ENCODE data around the gene LSM2. TPM values are rescaled to one million over a fixed set of nuclear protein-coding genes. Genes with fewer than 3 reads are reported as not detected.
"Not testable (repeated sequence)": the region's sequence is repeated elsewhere in the genome, so short reads cannot be mapped to it uniquely, and the experiment has no call there.

Gene LSM2
- total RNA-seq, 2 donors from 2014 or later: 92.5 to 139 TPM

DNA sequence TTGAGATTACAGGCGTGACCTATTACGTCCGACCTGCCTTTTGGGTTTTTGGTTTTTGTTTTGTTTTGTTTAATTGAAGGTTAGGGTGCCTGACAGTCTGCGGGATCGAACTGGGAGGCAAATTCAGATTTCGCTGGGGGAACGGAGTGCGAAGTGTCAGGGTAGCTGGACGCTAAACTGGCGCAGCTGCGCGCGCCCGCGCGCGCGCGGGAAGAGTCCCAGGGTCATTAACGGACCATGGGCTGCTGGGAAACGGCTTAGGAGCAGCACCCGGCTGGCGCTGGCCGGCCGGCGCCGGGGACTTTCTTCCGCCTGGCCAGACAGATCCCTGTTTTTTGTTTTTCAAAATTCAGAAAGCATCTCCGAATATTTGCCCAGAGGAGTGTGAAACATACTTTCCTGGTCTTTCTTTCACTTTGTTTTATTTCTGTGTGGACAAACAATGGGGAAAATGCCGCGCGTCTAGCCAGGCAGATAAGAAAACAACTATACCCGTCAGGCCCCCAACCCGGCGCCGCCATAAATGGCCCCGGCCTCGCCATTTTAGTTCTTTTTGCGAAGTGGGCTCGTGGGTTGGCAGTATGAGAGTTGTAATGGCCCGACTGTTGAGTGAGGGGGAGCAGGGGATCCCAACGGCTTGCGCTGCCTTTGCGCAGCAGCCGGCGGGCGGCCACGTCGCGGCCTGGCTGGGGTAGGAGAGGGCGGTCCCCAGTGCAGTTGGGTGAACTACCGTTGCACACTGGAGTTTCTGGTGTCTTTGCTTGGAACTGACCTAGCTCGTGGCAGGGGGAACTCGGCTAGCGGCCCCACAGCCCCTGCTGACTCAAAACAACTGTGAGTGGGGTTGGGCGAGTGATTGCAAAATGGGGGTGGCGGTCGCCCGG is 27.8 kb upstream of the LSM2 start:
- Mint-ChIP-seq H3K27ac (peak overlapping the region; percentile 89), H3K4me3 (peak overlapping the region; percentile 96), H3K4me1 (peaks cover 23% of the 10 kb centered on the region), H3K9me3 (no peaks in the 10 kb centered on the region), H3K27me3 (no peaks in the 10 kb centered on the region), H3K36me3 (ENCODE audit: low read depth) (peaks cover 81% of the 10 kb centered on the region)
- peak; percentile 66 for ATAC-seq (replicated peaks)

- peak overlapping the region; percentile 95 for H3K27ac Mint-ChIP-seq
- no peaks in the 10 kb centered on the region for H3K9me3 Mint-ChIP-seq
- H3K4me3 Mint-ChIP-seq: peak overlapping the region; percentile 96
- H3K36me3 Mint-ChIP-seq (ENCODE audit: low read depth): peaks cover 61% of the 10 kb centered on the region
- ATAC-seq (replicated peaks): no peak
- H3K4me1 Mint-ChIP-seq: peaks cover 6% of the 10 kb centered on the region
- no peaks in the 10 kb centered on the region for H3K27me3 Mint-ChIP-seq
Observed at GRCh38 chr6:31831350-31832215, 24.8 kb upstream of the LSM2 start.

DNA sequence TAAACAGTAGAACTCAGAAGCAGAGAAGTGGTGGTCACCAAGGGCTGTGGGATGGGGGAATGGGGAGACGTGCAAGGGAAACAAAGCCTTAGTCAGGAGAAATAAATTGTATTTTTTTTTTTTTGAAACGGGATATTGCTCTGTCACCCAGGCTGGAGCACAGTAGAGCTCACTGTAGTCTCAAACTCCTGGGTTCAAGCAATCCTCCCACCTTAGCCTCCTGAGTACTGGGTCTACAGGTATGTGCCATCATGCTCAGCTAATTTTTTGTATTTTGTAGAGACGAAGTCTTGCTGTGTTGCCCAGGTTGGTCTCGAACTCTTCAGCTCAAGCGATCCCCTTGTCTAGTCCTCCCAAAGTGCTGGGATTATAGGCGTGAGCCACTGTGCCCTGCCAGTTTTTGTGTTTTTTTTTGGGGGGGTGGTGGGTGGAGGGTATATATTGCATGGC is 24.1 kb upstream of the LSM2 start:
- peak overlapping the region; percentile 95 for H3K27ac Mint-ChIP-seq
- no peaks in the 10 kb centered on the region for H3K27me3 Mint-ChIP-seq
- peak overlapping the region; percentile 96 for H3K4me3 Mint-ChIP-seq
- no peak for ATAC-seq (replicated peaks)
- peaks cover under 1% of the 10 kb centered on the region for H3K4me1 Mint-ChIP-seq
- H3K36me3 Mint-ChIP-seq (ENCODE audit: low read depth): peaks cover 54% of the 10 kb centered on the region
- no peaks in the 10 kb centered on the region for H3K9me3 Mint-ChIP-seq

DNA sequence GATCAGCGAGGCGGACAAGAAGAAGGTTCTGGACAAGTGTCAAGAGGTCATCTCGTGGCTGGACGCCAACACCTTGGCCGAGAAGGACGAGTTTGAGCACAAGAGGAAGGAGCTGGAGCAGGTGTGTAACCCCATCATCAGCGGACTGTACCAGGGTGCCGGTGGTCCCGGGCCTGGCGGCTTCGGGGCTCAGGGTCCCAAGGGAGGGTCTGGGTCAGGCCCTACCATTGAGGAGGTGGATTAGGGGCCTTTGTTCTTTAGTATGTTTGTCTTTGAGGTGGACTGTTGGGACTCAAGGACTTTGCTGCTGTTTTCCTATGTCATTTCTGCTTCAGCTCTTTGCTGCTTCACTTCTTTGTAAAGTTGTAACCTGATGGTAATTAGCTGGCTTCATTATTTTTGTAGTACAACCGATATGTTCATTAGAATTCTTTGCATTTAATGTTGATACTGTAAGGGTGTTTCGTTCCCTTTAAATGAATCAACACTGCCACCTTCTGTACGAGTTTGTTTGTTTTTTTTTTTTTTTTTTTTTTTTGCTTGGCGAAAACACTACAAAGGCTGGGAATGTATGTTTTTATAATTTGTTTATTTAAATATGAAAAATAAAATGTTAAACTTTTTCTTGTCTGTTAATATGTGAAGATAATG is 23.0 kb upstream of the LSM2 start:
- no peaks in the 10 kb centered on the region for H3K9me3 Mint-ChIP-seq
- ATAC-seq (replicated peaks): no peak
- H3K27ac Mint-ChIP-seq: peak overlapping the region; percentile 95
- peaks cover 42% of the 10 kb centered on the region for H3K36me3 Mint-ChIP-seq (ENCODE audit: low read depth)
- H3K4me1 Mint-ChIP-seq: no peaks in the 10 kb centered on the region
- H3K27me3 Mint-ChIP-seq: no peaks in the 10 kb centered on the region
- H3K4me3 Mint-ChIP-seq: peak overlapping the region; percentile 96

GRCh38 chr6:31827286-31828079 is 20.7 kb upstream of the LSM2 start, which contains the start of gene HSPA1B:
HSPA1B (plus strand) TSS chr6:31827738; CDS start chr6:31827951, 213 bp downstream.
- Mint-ChIP-seq H3K27me3 (no peaks in the 10 kb centered on the region), H3K4me1 (peaks cover 12% of the 10 kb centered on the region), H3K9me3 (no peaks in the 10 kb centered on the region), H3K27ac (peak within 1 kb of the TSS; percentile 93), H3K36me3 (ENCODE audit: low read depth) (peaks cover 34% of the 10 kb centered on the region), H3K4me3 (peak within 1 kb of the TSS; percentile 84)
- peak; percentile 80 for ATAC-seq (replicated peaks)

GRCh38 chr6:31826793-31827285 is 20.1 kb upstream of the LSM2 start:
- Mint-ChIP-seq H3K36me3 (ENCODE audit: low read depth) (peaks cover 38% of the 10 kb centered on the region), H3K4me3 (peak overlapping the region; percentile 84), H3K4me1 (peaks cover 17% of the 10 kb centered on the region), H3K27me3 (no peaks in the 10 kb centered on the region), H3K27ac (peak overlapping the region; percentile 93), H3K9me3 (no peaks in the 10 kb centered on the region)
- ATAC-seq (replicated peaks): no peak

- H3K9me3 Mint-ChIP-seq: no peaks in the 10 kb centered on the region
- H3K27me3 Mint-ChIP-seq: no peaks in the 10 kb centered on the region
- H3K36me3 Mint-ChIP-seq (ENCODE audit: low read depth): peaks cover 26% of the 10 kb centered on the region
- H3K27ac Mint-ChIP-seq: peak overlapping the region; percentile 93
- peaks cover 17% of the 10 kb centered on the region for H3K4me1 Mint-ChIP-seq
- ATAC-seq (replicated peaks): no peak
- H3K4me3 Mint-ChIP-seq: peak overlapping the region; percentile 84
Observed at GRCh38 chr6:31825553-31825952, 18.8 kb upstream of the LSM2 start.

DNA sequence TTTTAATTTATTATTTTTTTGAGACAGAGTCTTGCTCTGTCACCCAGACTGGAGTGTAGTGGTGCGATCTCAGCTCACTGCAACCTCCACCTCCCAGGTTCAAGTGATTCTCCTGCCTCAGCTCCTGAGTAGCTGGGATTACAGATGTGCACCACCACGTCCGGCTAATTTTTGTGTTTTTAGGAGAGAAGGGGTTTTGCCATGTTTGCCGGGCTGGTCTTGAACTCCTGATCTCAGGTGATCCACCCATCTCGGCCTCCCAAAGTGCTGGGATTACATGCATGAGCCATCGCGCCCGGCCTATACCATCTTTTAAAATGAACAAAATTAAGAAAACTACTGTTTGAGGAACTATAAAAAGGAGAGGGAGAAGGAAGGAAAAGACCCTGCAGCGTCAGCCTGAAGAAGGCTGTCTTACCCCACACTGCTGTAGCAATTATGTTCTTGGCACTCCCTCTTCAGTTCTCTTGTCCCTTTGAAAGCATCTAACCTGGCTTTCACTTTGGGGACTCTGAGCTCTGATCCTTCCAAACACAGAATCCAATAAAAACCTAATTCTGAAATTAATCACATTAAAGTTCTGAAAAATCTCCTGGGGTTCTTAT is 16.9 kb upstream of the LSM2 start:
- not testable (repeated sequence) for H3K9me3 Mint-ChIP-seq; H3K27me3 Mint-ChIP-seq; ATAC-seq (replicated peaks)
- Mint-ChIP-seq H3K4me1 (peaks cover 22% of the 10 kb centered on the region), H3K27ac (peak overlapping the region; percentile 95), H3K4me3 (peak overlapping the region; percentile 100), H3K36me3 (ENCODE audit: low read depth) (peaks cover 18% of the 10 kb centered on the region)

DNA sequence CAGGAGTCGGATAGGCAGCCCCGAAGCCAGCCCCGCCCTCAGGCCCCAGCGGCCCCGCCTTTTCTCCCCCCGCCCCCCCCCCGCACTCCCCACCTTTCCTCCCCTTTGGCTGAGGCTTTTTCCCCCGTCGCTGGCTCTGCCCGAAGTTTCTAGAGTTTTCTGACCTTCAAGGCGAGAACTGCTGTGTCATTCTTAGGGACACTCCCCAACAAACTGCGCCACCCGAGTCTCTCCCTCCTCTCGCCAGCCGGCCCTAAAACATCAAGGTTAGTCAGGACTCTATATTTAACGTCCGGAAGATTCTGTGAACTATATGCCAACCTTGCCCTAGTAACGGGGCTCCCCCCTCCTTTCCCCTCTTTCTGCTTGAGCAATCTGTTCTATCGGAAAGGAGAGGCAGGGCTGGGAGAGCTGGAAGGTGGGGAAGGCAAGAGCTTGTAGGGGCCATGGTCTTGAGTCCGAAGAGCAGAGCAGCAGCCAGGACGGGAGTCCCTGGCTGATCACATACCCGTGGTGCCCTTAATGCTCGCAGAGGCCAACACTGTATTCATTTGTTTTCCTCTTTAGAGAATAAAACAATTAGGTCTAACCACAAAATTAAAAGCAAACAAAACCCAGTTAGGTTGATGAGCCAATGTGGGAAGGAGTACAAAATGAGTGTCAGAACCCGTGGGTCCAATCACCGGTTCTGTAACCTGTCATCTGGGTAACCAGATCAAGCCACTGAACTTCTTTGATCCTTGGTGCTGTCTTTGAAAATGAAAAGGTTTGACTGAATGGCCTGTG is 15.5 kb upstream of the LSM2 start:
- Mint-ChIP-seq H3K27ac (peak overlapping the region; percentile 95), H3K4me3 (peak overlapping the region; percentile 100), H3K9me3 (no peaks in the 10 kb centered on the region), H3K27me3 (no peaks in the 10 kb centered on the region), H3K4me1 (peaks cover 22% of the 10 kb centered on the region), H3K36me3 (ENCODE audit: low read depth) (peaks cover 26% of the 10 kb centered on the region)
- peak; percentile 73 for ATAC-seq (replicated peaks)

DNA sequence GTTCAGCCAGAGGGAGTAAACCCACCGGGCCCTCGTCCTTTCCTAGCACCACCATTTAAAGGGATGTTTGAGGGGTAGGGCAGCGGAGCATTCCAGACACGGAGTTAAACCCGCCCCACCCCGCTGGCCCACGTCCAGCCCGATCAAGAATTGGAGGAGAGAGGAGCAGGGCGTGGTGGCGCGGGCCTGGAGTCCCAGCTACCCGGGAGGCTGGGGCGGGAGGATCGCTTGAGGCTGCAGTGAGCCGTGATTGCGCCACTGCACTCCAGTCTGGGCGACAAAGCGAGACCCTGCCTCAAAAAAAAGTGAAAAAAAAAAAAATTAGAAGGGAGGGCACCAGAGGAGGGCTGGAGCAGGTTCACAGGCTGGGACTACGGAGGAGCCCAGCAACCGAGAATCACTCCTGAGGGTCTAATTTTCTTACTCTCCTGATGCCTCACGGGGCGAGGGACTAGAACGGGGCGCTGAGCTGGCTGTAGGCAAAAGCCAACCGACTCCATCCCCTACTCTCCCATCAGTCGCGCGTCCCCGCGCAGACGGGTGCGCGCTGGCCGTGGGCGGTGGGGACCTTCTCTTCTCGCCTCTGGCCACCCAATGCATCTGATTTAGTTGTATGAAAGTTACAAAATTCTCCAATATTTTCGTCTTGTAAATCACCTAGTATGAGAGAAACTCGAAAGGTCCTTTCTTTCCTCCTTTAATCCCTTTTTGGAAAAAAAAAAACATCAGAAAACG is 14.7 kb upstream of the LSM2 start:
- peak; percentile 38 for ATAC-seq (replicated peaks)
- H3K27me3 Mint-ChIP-seq: no peaks in the 10 kb centered on the region
- peaks cover 23% of the 10 kb centered on the region for H3K36me3 Mint-ChIP-seq (ENCODE audit: low read depth)
- H3K4me3 Mint-ChIP-seq: peak overlapping the region; percentile 100
- peaks cover 22% of the 10 kb centered on the region for H3K4me1 Mint-ChIP-seq
- H3K9me3 Mint-ChIP-seq: no peaks in the 10 kb centered on the region
- peak overlapping the region; percentile 95 for H3K27ac Mint-ChIP-seq

DNA sequence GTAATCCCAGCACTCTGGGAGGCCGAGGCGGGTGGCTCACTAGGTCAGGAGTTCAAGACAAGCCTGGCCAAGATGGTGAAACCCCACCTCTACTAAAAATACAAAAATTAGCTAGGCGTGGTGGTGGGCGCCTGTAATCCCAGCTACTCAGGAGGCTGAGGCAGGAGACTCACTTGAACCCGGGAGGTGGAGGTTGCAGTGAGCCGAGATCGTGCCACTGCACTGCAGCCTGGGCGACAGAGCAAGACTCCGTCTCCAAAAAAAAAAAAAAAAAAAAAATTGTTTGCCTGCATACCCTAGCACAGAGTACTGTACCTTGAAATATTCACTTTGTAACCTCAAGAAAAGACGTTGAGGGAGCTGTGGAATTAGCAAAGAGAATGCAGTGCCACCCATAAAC is 13.6 kb upstream of the LSM2 start:
- not testable (repeated sequence) for H3K27me3 Mint-ChIP-seq; H3K9me3 Mint-ChIP-seq; ATAC-seq (replicated peaks)
- Mint-ChIP-seq H3K4me1 (peaks cover 22% of the 10 kb centered on the region), H3K36me3 (ENCODE audit: low read depth) (peaks cover 27% of the 10 kb centered on the region), H3K27ac (peak overlapping the region; percentile 95), H3K4me3 (peak overlapping the region; percentile 100)

GRCh38 chr6:31819871-31820299 is 13.1 kb upstream of the LSM2 start:
- H3K36me3 Mint-ChIP-seq (ENCODE audit: low read depth): peaks cover 29% of the 10 kb centered on the region
- H3K4me1 Mint-ChIP-seq: peaks cover 22% of the 10 kb centered on the region
- H3K27me3 Mint-ChIP-seq: no peaks in the 10 kb centered on the region
- no peak overlapping the region for H3K27ac Mint-ChIP-seq
- no peak for ATAC-seq (replicated peaks)
- H3K4me3 Mint-ChIP-seq: peak overlapping the region; percentile 100
- no peaks in the 10 kb centered on the region for H3K9me3 Mint-ChIP-seq

Measured in activated T-helper 17 cell treated with anti-CD3 and anti-CD28 coated beads, Interleukin-2, amount 50 U/mL, for 72 hours (primary cell).